ENCODE measurements around the gene AP2A1. TPM values are rescaled to one million over a fixed set of nuclear protein-coding genes. Genes with fewer than 3 reads are reported as not detected.

Gene AP2A1
- total RNA-seq, 1 experiment from 2014 or later, result 72.1 TPM

DNA sequence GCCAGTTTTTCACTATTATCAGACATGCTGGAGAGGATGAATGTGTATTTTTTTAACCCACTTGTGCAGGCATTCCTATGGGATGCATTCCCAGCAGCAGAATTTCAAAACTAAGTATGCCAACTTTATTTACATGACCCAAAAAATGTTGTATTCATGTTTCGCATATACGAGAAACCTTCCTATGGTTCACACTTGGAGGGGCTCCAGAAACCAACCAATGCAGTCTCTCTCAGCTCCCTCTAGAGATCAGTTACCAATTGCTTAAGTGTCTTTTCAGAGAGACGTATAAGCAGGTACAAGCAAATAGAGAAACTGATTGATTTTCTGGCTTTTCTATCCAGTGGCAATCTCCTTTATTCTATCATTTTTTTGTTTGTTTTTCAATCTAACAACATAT lies 78.6 kb downstream of the AP2A1 start:
- no peak for ATAC-seq
- ChIA-PET CTCF (no interaction called here), POLR2A (interaction anchor here (0.6 kb wide), 1 partner anchor 27 kb away, joined by 5 read pairs; no protein-coding TSS in a partner anchor)
- Histone ChIP-seq H3K4me1 (ENCODE audit: control insufficient read depth, insufficient read depth, low read length) (no peaks in the 10 kb centered on the region; the same call in 1 of the 2 replicates), H3K36me3 (ENCODE audit: control insufficient read depth, insufficient read depth, low read length) (no peaks in the 10 kb centered on the region), H3K27me3 (ENCODE audit: control insufficient read depth, insufficient read depth, low read length) (no peaks in the 10 kb centered on the region), H3K4me3 (ENCODE audit: low read depth in 2 of 2, low read length in 2 of 2) (no peak overlapping the region), H3K9me3 (ENCODE audit: control insufficient read depth, insufficient read depth, low read depth, low read length) (no peaks in the 10 kb centered on the region), H3K27ac (ENCODE audit: low read length) (no peak overlapping the region)
- no TSS peak for BruUV-seq (replicated peaks)
- no peak for DNase-seq (ENCODE audit: low read depth, low spot score)
- TF ChIP-seq POLR2AphosphoS5 (IDR thresholded peaks at IDR 0.05; ENCODE audit: low read depth, low read length) (no peak), TCF7L2 (IDR thresholded peaks at IDR 0.05; ENCODE audit: low read depth, low read length) (no peak), SIN3A (IDR thresholded peaks at IDR 0.05; ENCODE audit: borderline replicate concordance, insufficient read depth, low read depth, low read length) (no peak)
- TF ChIP-seq, protein P1, sequence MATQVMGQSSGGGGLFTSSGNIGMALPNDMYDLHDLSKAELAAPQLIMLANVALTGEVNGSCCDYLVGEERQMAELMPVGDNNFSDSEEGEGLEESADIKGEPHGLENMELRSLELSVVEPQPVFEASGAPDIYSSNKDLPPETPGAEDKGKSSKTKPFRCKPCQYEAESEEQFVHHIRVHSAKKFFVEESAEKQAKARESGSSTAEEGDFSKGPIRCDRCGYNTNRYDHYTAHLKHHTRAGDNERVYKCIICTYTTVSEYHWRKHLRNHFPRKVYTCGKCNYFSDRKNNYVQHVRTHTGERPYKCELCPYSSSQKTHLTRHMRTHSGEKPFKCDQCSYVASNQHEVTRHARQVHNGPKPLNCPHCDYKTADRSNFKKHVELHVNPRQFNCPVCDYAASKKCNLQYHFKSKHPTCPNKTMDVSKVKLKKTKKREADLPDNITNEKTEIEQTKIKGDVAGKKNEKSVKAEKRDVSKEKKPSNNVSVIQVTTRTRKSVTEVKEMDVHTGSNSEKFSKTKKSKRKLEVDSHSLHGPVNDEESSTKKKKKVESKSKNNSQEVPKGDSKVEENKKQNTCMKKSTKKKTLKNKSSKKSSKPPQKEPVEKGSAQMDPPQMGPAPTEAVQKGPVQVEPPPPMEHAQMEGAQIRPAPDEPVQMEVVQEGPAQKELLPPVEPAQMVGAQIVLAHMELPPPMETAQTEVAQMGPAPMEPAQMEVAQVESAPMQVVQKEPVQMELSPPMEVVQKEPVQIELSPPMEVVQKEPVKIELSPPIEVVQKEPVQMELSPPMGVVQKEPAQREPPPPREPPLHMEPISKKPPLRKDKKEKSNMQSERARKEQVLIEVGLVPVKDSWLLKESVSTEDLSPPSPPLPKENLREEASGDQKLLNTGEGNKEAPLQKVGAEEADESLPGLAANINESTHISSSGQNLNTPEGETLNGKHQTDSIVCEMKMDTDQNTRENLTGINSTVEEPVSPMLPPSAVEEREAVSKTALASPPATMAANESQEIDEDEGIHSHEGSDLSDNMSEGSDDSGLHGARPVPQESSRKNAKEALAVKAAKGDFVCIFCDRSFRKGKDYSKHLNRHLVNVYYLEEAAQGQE (IDR thresholded peaks at IDR 0.05; ENCODE audit: insufficient read depth in 1 of 2, low read depth in 2 of 2, low read length in 1 of 2), result no peak
- TF ChIP-seq, protein P2, sequence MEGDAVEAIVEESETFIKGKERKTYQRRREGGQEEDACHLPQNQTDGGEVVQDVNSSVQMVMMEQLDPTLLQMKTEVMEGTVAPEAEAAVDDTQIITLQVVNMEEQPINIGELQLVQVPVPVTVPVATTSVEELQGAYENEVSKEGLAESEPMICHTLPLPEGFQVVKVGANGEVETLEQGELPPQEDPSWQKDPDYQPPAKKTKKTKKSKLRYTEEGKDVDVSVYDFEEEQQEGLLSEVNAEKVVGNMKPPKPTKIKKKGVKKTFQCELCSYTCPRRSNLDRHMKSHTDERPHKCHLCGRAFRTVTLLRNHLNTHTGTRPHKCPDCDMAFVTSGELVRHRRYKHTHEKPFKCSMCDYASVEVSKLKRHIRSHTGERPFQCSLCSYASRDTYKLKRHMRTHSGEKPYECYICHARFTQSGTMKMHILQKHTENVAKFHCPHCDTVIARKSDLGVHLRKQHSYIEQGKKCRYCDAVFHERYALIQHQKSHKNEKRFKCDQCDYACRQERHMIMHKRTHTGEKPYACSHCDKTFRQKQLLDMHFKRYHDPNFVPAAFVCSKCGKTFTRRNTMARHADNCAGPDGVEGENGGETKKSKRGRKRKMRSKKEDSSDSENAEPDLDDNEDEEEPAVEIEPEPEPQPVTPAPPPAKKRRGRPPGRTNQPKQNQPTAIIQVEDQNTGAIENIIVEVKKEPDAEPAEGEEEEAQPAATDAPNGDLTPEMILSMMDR (IDR thresholded peaks at IDR 0.05), result no peak
- intact Hi-C loops (cut with micrococcal nuclease; ENCODE audit: unreplicated experiment) (no loop called here), in situ Hi-C loops (cut with HindIII; ENCODE audit: low pct_unique_long_range_greater_than_20kb, low sequenced_read_pairs) (no loop called here)

GRCh38 chr19:49846408-49846807 lies 79.6 kb downstream of the AP2A1 start:
- in situ Hi-C loops (cut with HindIII; ENCODE audit: low pct_unique_long_range_greater_than_20kb, low sequenced_read_pairs) (no loop called here), intact Hi-C loops (cut with micrococcal nuclease; ENCODE audit: unreplicated experiment) (no loop called here)
- TF ChIP-seq TCF7L2 (IDR thresholded peaks at IDR 0.05; ENCODE audit: low read depth, low read length), result no peak
- no peak for TF ChIP-seq SIN3A (IDR thresholded peaks at IDR 0.05; ENCODE audit: borderline replicate concordance, insufficient read depth, low read depth, low read length)
- TF ChIP-seq, protein P2 (IDR thresholded peaks at IDR 0.05), result no peak
- TF ChIP-seq POLR2AphosphoS5 (IDR thresholded peaks at IDR 0.05; ENCODE audit: low read depth, low read length), result no peak
- TF ChIP-seq, protein P1 (IDR thresholded peaks at IDR 0.05; ENCODE audit: insufficient read depth in 1 of 2, low read depth in 2 of 2, low read length in 1 of 2), result no peak
- no TSS peak for BruUV-seq (replicated peaks)
- ATAC-seq, result no peak
- ChIA-PET POLR2A (no interaction called here), CTCF (no interaction called here)
- no peaks in the 10 kb centered on the region for H3K36me3 ChIP-seq (ENCODE audit: control insufficient read depth, insufficient read depth, low read length)
- H3K27me3 ChIP-seq (ENCODE audit: control insufficient read depth, insufficient read depth, low read length), result no peaks in the 10 kb centered on the region
- H3K4me3 ChIP-seq (ENCODE audit: low read depth in 2 of 2, low read length in 2 of 2), result no peak overlapping the region
- H3K9me3 ChIP-seq (ENCODE audit: control insufficient read depth, insufficient read depth, low read depth, low read length), result no peaks in the 10 kb centered on the region
- no peaks in the 10 kb centered on the region; the same call in 1 of the 2 replicates for H3K4me1 ChIP-seq (ENCODE audit: control insufficient read depth, insufficient read depth, low read length)
- DNase-seq (ENCODE audit: low read depth, low spot score), result no peak
- H3K27ac ChIP-seq (ENCODE audit: low read length), result no peak overlapping the region

Data from Panc1 (cell line).